ENCODE data around the gene SLC25A30. TPM values are rescaled to one million over a fixed set of nuclear protein-coding genes. Genes with fewer than 3 reads are reported as not detected.

The SLC25A30 gene, protein sequence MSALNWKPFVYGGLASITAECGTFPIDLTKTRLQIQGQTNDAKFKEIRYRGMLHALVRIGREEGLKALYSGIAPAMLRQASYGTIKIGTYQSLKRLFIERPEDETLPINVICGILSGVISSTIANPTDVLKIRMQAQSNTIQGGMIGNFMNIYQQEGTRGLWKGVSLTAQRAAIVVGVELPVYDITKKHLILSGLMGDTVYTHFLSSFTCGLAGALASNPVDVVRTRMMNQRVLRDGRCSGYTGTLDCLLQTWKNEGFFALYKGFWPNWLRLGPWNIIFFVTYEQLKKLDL
- total RNA-seq (10 to 100 TPM in 2 of 5 donors, 1 to 10 TPM in 3; 3.5 to 51.9 (median 8.7) TPM), polyA plus RNA-seq (1 to 10 TPM; 2.9 to 7.4 (median 6.9) TPM)
- long read RNA-seq, donor 1: 0 reads
- long read RNA-seq, donor 2: 0 reads
- long read RNA-seq, donor 3, partial matches to known transcripts: 0 of 1 reads
- long read RNA-seq, donor 3, other reads (novel, unspliced or antisense): 0 of 1 reads
- long read RNA-seq, donor 4: 0 reads
- long read RNA-seq, donor 5, partial matches to known transcripts: 0 of 1 reads
- long read RNA-seq, donor 5, other reads (novel, unspliced or antisense): 0 of 1 reads
- long read RNA-seq, donor 6, partial matches to known transcripts: 0 of 1 reads
- long read RNA-seq, donor 6, other reads (novel, unspliced or antisense): 0 of 1 reads
- long read RNA-seq, donor 7, partial matches to known transcripts: 0 of 1 reads
- long read RNA-seq, donor 7, other reads (novel, unspliced or antisense): 0 of 1 reads
- long read RNA-seq, donor 8, partial matches to known transcripts: 0 of 3 reads
- long read RNA-seq, donor 8, other reads (novel, unspliced or antisense): 0 of 3 reads
- long read RNA-seq, donor 9, partial matches to known transcripts: 0 of 1 reads
- long read RNA-seq, donor 9, other reads (novel, unspliced or antisense): 0 of 1 reads
- long read RNA-seq, donor 10: 0 reads

DNA sequence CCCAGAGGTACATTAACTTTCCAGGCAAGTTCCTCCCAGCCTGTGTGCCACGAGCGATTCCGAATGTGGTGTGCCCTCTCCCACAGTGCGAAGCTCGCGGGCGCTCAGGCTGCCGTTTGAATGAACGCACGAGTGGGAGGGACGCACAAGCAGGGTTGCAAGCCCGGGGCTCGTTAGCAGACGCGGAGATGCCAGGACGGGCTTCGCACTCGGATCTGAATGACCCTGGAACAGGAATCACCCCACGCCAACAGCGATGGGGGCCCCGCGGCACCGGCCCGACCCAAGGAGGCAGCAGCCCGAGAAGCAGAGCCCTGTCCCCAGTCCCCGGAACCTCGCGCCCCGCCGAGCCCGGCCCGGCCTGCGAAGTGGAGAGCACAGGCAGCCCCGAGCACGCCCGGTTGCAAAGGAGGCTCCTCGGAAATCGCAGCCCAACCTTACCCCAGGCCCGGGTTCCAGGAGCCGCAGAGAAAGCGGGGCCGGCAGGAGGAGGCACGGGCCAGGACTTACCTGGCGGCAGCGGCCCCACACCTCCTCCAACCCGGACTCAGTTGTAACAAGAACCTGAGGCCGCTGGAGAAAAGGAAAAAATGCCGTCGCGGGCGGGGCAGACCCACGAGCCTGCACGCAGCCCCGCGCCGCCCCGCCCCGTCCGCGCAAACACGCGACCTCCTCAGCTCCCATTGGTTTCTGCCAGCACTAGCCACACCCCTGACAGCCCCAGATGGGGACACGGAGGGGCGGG, at the start of gene SLC25A30:
TSS of gene SLC25A30 (minus strand) at position 584 of the 745 bp plus-strand sequence. CDS start 6,948 bp downstream, outside the sequence.
- H3K4me3 ChIP-seq: peak within 1 kb of the TSS; percentile 52 to 78 (median 70)
- no peaks in the 10 kb centered on the region for H3K36me3 ChIP-seq
- peak within 1 kb of the TSS; percentile 87 to 95 (median 90) for H3K27ac ChIP-seq
- H3K9me3 ChIP-seq: no peaks in the 10 kb centered on the region
- TF ChIP-seq POLR2A (IDR thresholded peaks at IDR 0.05) (peak in 1 of 4 donors; percentile 46), POLR2AphosphoS5 (IDR thresholded peaks at IDR 0.05) (peak; percentile 15 to 68 (median 68)), EP300 (IDR thresholded peaks at IDR 0.05) (no peak)
- TF ChIP-seq, protein P1, sequence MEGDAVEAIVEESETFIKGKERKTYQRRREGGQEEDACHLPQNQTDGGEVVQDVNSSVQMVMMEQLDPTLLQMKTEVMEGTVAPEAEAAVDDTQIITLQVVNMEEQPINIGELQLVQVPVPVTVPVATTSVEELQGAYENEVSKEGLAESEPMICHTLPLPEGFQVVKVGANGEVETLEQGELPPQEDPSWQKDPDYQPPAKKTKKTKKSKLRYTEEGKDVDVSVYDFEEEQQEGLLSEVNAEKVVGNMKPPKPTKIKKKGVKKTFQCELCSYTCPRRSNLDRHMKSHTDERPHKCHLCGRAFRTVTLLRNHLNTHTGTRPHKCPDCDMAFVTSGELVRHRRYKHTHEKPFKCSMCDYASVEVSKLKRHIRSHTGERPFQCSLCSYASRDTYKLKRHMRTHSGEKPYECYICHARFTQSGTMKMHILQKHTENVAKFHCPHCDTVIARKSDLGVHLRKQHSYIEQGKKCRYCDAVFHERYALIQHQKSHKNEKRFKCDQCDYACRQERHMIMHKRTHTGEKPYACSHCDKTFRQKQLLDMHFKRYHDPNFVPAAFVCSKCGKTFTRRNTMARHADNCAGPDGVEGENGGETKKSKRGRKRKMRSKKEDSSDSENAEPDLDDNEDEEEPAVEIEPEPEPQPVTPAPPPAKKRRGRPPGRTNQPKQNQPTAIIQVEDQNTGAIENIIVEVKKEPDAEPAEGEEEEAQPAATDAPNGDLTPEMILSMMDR (IDR thresholded peaks at IDR 0.05): no peak
- 0% methylated on average over 38 to 64 of the region's 64 CpGs for WGBS, 5 donors
- no peaks in the 10 kb centered on the region for H3K27me3 ChIP-seq
- peaks cover 25 to 41% (median 34%) of the 10 kb centered on the region in 4 donors for H3K4me1 ChIP-seq
- DNase-seq: peak; percentile 96 to 97
- intact Hi-C loops (cut with DNase I; ENCODE audit: low total_unique reads): no loop called here

DNA sequence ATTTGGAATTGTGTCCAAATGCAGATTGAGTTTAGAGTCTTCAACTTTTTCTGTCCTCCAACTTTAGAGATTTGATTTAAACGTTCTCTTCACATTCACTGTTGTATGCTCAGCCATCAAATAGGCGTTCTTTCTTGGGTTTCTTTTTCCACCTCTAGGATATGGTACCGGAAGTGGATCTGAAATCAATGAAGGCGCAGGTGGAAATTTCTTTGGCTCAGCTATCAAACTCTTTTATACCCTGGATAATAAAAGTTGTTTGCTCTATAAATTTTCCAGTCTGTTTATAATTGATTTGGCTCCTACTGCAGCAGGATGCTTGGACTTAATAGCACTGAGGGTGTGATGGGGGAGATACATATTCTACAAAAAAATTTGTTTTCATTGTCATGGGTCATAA, 48.2 kb upstream of the SLC25A30 start:
- 32 to 65% (median 43%) methylated on average over 4 of the region's 4 CpGs for WGBS, 5 donors
- no peak for DNase-seq
- Histone ChIP-seq H3K27ac (peak overlapping the region in 4 of 5 donors; percentile 94 to 98 (median 95)), H3K27me3 (no peaks in the 10 kb centered on the region), H3K9me3 (no peaks in the 10 kb centered on the region), H3K36me3 (peaks cover 0 to 6% (median 0%) of the 10 kb centered on the region in 4 donors), H3K4me1 (peaks cover 31 to 65% (median 48%) of the 10 kb centered on the region in 4 donors), H3K4me3 (peak overlapping the region; percentile 73 to 99 (median 88))
- TF ChIP-seq, protein P1 (IDR thresholded peaks at IDR 0.05): no peak
- TF ChIP-seq EP300 (IDR thresholded peaks at IDR 0.05) (no peak), POLR2AphosphoS5 (IDR thresholded peaks at IDR 0.05) (no peak), POLR2A (IDR thresholded peaks at IDR 0.05) (no peak)
- intact Hi-C loops (cut with DNase I; ENCODE audit: low total_unique reads): no loop called here

DNA sequence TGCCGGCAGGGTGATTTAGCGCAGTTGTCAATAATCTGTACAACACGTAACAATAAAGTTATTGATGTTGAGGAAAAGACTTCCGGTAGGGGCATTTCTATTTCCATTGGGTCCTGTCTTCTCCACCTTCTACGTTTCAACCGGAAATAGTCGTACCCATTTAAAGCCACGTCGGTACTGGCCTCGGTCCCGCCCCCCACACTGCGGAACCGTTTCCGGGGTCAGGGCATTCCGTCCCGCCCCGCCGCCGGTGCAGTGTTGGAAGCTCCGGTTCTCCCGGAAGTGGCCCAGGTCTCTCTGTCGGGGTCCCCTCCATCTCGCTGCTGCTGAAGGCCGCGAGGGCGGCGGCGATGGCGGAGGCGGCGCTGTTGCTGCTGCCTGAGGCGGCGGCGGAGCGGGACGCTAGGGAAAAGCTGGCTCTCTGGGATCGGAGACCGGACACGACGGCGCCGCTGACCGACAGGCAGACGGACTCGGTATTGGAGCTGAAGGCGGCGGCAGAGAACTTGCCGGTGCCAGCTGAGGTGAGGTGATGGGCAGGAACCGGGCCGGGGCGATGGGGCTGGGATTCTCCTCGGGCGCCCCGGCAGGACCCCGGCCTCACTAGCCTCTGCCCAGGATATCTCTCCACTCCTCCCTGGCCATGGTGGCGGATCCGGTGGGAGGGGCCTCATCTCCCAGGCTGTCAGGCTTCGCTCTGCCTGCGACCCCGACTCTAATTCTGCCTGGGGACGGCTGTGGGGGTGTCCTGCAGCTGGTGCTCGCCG, 46.7 kb upstream of the SLC25A30 start, which contains the start of gene COG3:
TSS of gene COG3 (plus strand) at position 253 of the 767 bp plus-strand sequence. CDS start at position 351, 98 bp downstream.
- H3K27ac ChIP-seq: peak within 1 kb of the TSS; percentile 94 to 98 (median 95)
- H3K4me3 ChIP-seq: peak within 1 kb of the TSS; percentile 73 to 99 (median 88)
- H3K27me3 ChIP-seq: no peaks in the 10 kb centered on the region
- no peaks in the 10 kb centered on the region for H3K9me3 ChIP-seq
- H3K36me3 ChIP-seq: peaks cover 0 to 6% (median 0%) of the 10 kb centered on the region in 4 donors
- TF ChIP-seq, protein P1 (IDR thresholded peaks at IDR 0.05): peak in 3 of 7 experiments; percentile 26 to 77 (median 68)
- TF ChIP-seq EP300 (IDR thresholded peaks at IDR 0.05) (no peak), POLR2AphosphoS5 (IDR thresholded peaks at IDR 0.05) (peak; percentile 82 to 96 (median 92)), POLR2A (IDR thresholded peaks at IDR 0.05) (peak in 1 of 4 donors; percentile 69)
- H3K4me1 ChIP-seq: peaks cover 31 to 52% (median 43%) of the 10 kb centered on the region in 4 donors
- peak; percentile 96 to 98 for DNase-seq
- intact Hi-C loops (cut with DNase I; ENCODE audit: low total_unique reads): no loop called here
- 0 to 1% (median 0%) methylated on average over 22 to 63 of the region's 63 CpGs for WGBS, 5 donors

Data from stomach (tissue), 19 donors.